Gastrocnemius medialis (tissue), 4 donors: ENCODE measurements around the gene KIF4A.

Experiments
- CTCF ChIP-seq, 5 experiments: fragments of 450-650 bp in 3 of 5; fragments of 200-600 bp in 2 of 5; sonication (generic) in 2 of 5; IDR thresholded peaks in 4 of 5; conservative IDR thresholded peaks in 1 of 5; 1 replicate in 4 of 5; 2 replicates in 1 of 5; pipeline ENCODE4 v1.5.1; 2016 to 2019; ENCODE audit warnings: antibody characterized with exemption in 5 of 5, mild to moderate bottlenecking in 3 of 5, moderate library complexity in 3 of 5
- POLR2A ChIP-seq, 2 donors: fragments of 450-650 bp; IDR thresholded peaks; one replicate each; pipeline ENCODE4 v1.6.1; 2017; ENCODE audit warnings: antibody characterized with exemption in 2 of 2, mild to moderate bottlenecking in 2 of 2, moderate library complexity in 2 of 2

DNA sequence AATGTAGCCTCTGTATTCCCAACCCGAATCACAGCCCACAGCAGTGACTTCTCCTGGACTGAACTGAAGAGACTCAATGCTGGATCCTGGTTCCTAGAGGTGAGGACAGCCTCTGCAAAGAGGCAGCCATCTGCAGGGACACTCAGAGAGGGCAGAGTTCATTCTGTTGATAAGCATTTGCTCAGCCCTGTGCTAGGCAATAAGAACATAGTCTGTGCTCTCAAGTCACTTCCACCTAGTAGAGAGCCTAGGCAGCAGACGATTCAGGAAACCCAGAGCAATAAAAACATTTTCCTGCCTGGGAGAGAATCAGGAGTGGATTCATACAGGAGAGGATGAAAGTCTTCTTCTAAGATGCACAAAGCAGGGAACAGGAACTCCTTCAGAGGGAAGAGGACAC is 137.5 kb downstream of the KIF4A start:
- no peak for TF ChIP-seq CTCF (IDR thresholded peaks at IDR 0.05 in 4 of 5, conservative IDR thresholded peaks at IDR 0.05 in 1 of 5)
- no peak for TF ChIP-seq POLR2A (IDR thresholded peaks at IDR 0.05)
